Measurements from ENCODE around the gene SEZ6.

Gene SEZ6

GRCh38 chr17:29005936-29006511, at the start of gene SEZ6:
SEZ6 (minus strand) TSS chr17:29006033; CDS start chr17:29005869, 164 bp downstream.
- CTCF ChIA-PET = interaction anchor here (0.9 to 2.4 kb wide), 6 partner anchors 41 to 112 kb away, joined by 3 to 6 read pairs (median 4); no protein-coding TSS in a partner anchor
- Histone ChIP-seq H3K4me1 (ENCODE audit: control insufficient read depth, insufficient read depth, low read length) (0 out of 2 replicates have a peak, but pooled peaks cover 2% of the 10 kb centered on the region), H3K9me3 (ENCODE audit: control insufficient read depth, insufficient read depth, low read depth, low read length) (no peaks in the 10 kb centered on the region), H3K27ac (ENCODE audit: extremely low read depth, low read depth, low read length) (no peak within 1 kb of the TSS), H3K36me3 (ENCODE audit: control insufficient read depth in 2 of 2, insufficient read depth in 1 of 2, low read length in 2 of 2) (no peaks in the 10 kb centered on the region), H3K4me3 (ENCODE audit: low read depth, low read length) (peak within 1 kb of the TSS; percentile 22)
- POLR2A ChIA-PET = no interaction called here
- no peak for TF ChIP-seq MYNN (tag by site-specific recombination; IDR thresholded peaks at IDR 0.05; ENCODE audit: borderline replicate concordance)
- peak; percentile 79 for TF ChIP-seq ZFHX2 (tag by site-specific recombination; conservative IDR thresholded peaks at IDR 0.05)
- TF ChIP-seq ZNF610 (tag by site-specific recombination; IDR thresholded peaks at IDR 0.05; ENCODE audit: borderline replicate concordance) = peak; percentile 85
- peak; percentile 27; the same call in 1 of the 2 replicates for TF ChIP-seq ZFP3 (tag by site-specific recombination; IDR thresholded peaks at IDR 0.05; ENCODE audit: low read depth)
- peak; percentile 56; the same call in 1 of the 2 replicates for TF ChIP-seq ZNF10 (tag by site-specific recombination; IDR thresholded peaks at IDR 0.05)
- TF ChIP-seq SP7 (tag by site-specific recombination; IDR thresholded peaks at IDR 0.05) = peak; percentile 48; the same call in 1 of the 2 replicates
- TF ChIP-seq MEIS1 (CRISPR knock-in tag; IDR thresholded peaks at IDR 0.05; ENCODE audit: borderline replicate concordance) = no peak
- peak; percentile 58; the same call in 1 of the 2 replicates for TF ChIP-seq ZNF561 (tag by site-specific recombination; IDR thresholded peaks at IDR 0.05; ENCODE audit: borderline replicate concordance)
- peak; percentile 24; the same call in 1 of the 2 replicates for TF ChIP-seq GLIS1 (tag by site-specific recombination; IDR thresholded peaks at IDR 0.05)
- TF ChIP-seq ZNF791 (tag by site-specific recombination; IDR thresholded peaks at IDR 0.05) = no peak
- no peak for TF ChIP-seq ZNF175 (tag by site-specific recombination; IDR thresholded peaks at IDR 0.05)
- peak; percentile 49; the same call in 1 of the 2 replicates for TF ChIP-seq KLF17 (tag by site-specific recombination; IDR thresholded peaks at IDR 0.05)
- TF ChIP-seq PBX3 (CRISPR knock-in tag; IDR thresholded peaks at IDR 0.05) = peak; percentile 96
- peak; percentile 73 for TF ChIP-seq EGR2 (tag by site-specific recombination; IDR thresholded peaks at IDR 0.05; ENCODE audit: low read depth)
- TF ChIP-seq KLF1 (tag by site-specific recombination; IDR thresholded peaks at IDR 0.05) = peak; percentile 72
- no peak for TF ChIP-seq BCL11B (tag by site-specific recombination; IDR thresholded peaks at IDR 0.05; ENCODE audit: low read depth)
- peak; percentile 75 for TF ChIP-seq PRDM10 (tag by site-specific recombination; IDR thresholded peaks at IDR 0.05)
- TF ChIP-seq ZNF660 (tag by site-specific recombination; IDR thresholded peaks at IDR 0.05) = 0 out of 2 replicates have a peak, but pooled peaks have one; percentile 63
- TF ChIP-seq REST (tag by site-specific recombination; IDR thresholded peaks at IDR 0.05) = peak; percentile 95
- peak; percentile 83 for TF ChIP-seq PATZ1 (tag by site-specific recombination; IDR thresholded peaks at IDR 0.05)
- TF ChIP-seq ZBTB8A (tag by site-specific recombination; IDR thresholded peaks at IDR 0.05) = peak; percentile 39; the same call in 1 of the 2 replicates
- peak; percentile 66 for TF ChIP-seq KLF8 (tag by site-specific recombination; IDR thresholded peaks at IDR 0.05)
- TF ChIP-seq ZNF354C (tag by site-specific recombination; IDR thresholded peaks at IDR 0.05; ENCODE audit: borderline replicate concordance, low read depth) = no peak
- TF ChIP-seq ZSCAN30 (tag by site-specific recombination; IDR thresholded peaks at IDR 0.05) = peak; percentile 70; the same call in 1 of the 2 replicates
- no peak for TF ChIP-seq ZNF571 (tag by site-specific recombination; IDR thresholded peaks at IDR 0.05)
- TF ChIP-seq KLF16 (tag by site-specific recombination; IDR thresholded peaks at IDR 0.05) = peak; percentile 73; the same call in 1 of the 2 replicates
- peak; percentile 47; the same call in 1 of the 2 replicates for TF ChIP-seq GLIS2 (tag by site-specific recombination; IDR thresholded peaks at IDR 0.05)
